Activated CD4-positive, alpha-beta memory T cell treated with anti-CD3 and anti-CD28 coated beads, Interleukin-2, amount 10 ng/mL, durations not matched to agents 7 days and 5 days (primary cell): ENCODE measurements around the gene YWHAQ. TPM values are rescaled to one million over a fixed set of nuclear protein-coding genes. Genes with fewer than 3 reads are reported as not detected.
A peak's percentile ranks its signal among the peaks of the same experiment; 100 is the strongest.

ENCODE experiments used
- CTCF ChIA-PET: fragments of 350-600 bp; sonication (Branson Sonifier 250); formaldehyde crosslinking; loops from one replicate; lab custom pipeline; 2021; ENCODE audit warnings: antibody characterized with exemption, inconsistent platforms; lab: Charles Lee
- POLR2A ChIA-PET: fragments of 350-600 bp; sonication (Branson Sonifier 250); formaldehyde crosslinking; loops from one replicate; lab custom pipeline; 2021; ENCODE audit warnings: antibody characterized with exemption; lab: Charles Lee
- DNase-seq: peaks from one replicate; pipeline ENCODE4 v3.0.0-alpha.2; 2020
- H3K27ac Mint-ChIP-seq: one replicate; pipeline ENCODE4 v1.8.0; 2021; ENCODE audit warnings: mild to moderate bottlenecking, mixed read lengths
- H3K27me3 Mint-ChIP-seq: one replicate; pipeline ENCODE4 v1.8.0; 2021; ENCODE audit warnings: mixed read lengths
- H3K36me3 Mint-ChIP-seq: one replicate; pipeline ENCODE4 v1.8.0; 2021; ENCODE audit warnings: low read depth, mixed read lengths
- H3K4me1 Mint-ChIP-seq: one replicate; pipeline ENCODE4 v1.8.0; 2021; ENCODE audit warnings: mixed read lengths
- H3K4me3 Mint-ChIP-seq: one replicate; pipeline ENCODE4 v1.8.0; 2021; ENCODE audit warnings: mild to moderate bottlenecking, mixed read lengths
- H3K9me3 Mint-ChIP-seq: one replicate; pipeline ENCODE4 v1.8.0; 2021; ENCODE audit warnings: mixed read lengths
- total RNA-seq, 2 experiments: library from RNA; stranded (reverse); gene quantifications; one replicate each; pipeline ENCODE4 v1.2.3, GENCODE V29; 2021

Gene YWHAQ
- total RNA-seq, 2 experiments from 2014 or later, result 335 to 351 TPM

- DNase-seq, result no peak
- H3K4me3 Mint-ChIP-seq, result no peak overlapping the region
- H3K4me1 Mint-ChIP-seq, result peaks cover 32% of the 10 kb centered on the region
- no peaks in the 10 kb centered on the region for H3K9me3 Mint-ChIP-seq
- peak overlapping the region; percentile 74 for H3K27ac Mint-ChIP-seq
- ChIA-PET POLR2A (interaction anchor here (1.0 to 2.3 kb wide), 11 partner anchors 8 to 180 kb away, joined by 3 to 18 read pairs (median 4); partner anchors contain the start of genes ADAM17, TAF1B and YWHAQ), CTCF (interaction anchor here (0.7 to 1.6 kb wide), 3 partner anchors 32 to 72 kb away, joined by 3 to 7 read pairs (median 4); partner anchors contain the start of gene YWHAQ)
- peaks cover under 1% of the 10 kb centered on the region for H3K36me3 Mint-ChIP-seq
- peaks cover 3% of the 10 kb centered on the region for H3K27me3 Mint-ChIP-seq
Measured at GRCh38 chr2:9663008-9663879, 32.4 kb upstream of the YWHAQ start.

- Mint-ChIP-seq H3K4me3 (no peak overlapping the region), H3K27me3 (peaks cover 3% of the 10 kb centered on the region), H3K36me3 (peaks cover 4% of the 10 kb centered on the region), H3K27ac (no peak overlapping the region), H3K9me3 (no peaks in the 10 kb centered on the region), H3K4me1 (peaks cover 50% of the 10 kb centered on the region)
- DNase-seq, result no peak
- CTCF ChIA-PET, result interaction anchor here (0.6 to 1.2 kb wide), 2 partner anchors 38 to 1025 kb away, joined by 3 read pairs; no protein-coding TSS in a partner anchor
- POLR2A ChIA-PET, result interaction anchor here (1.9 to 2.2 kb wide), 2 partner anchors 20 to 42 kb away, joined by 8 read pairs; no protein-coding TSS in a partner anchor
Measured at GRCh38 chr2:9661261-9661660, 30.5 kb upstream of the YWHAQ start.

DNA sequence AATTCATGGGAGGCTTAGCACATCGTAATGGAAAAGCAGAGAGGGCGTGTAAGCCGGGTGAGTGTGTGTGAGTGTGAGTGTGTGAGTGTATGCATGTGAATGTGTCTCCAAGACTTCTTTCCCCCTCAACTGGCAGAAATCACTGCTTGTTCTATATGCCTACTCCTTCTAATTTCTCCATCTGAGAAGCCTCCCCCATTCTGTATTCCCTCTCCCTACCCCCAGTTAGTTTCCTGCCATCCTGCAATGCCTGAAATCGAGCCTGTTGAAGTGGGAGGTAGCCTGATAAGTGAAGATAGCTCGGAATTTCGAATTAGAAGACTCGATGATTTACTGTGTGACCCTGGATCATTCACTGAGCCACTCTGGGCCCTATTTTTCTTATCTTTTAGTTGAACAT lies 30.0 kb upstream of the YWHAQ start:
- Mint-ChIP-seq H3K4me3 (no peak overlapping the region), H3K4me1 (peaks cover 55% of the 10 kb centered on the region), H3K36me3 (peaks cover 4% of the 10 kb centered on the region), H3K27me3 (peaks cover 3% of the 10 kb centered on the region), H3K9me3 (no peaks in the 10 kb centered on the region), H3K27ac (no peak overlapping the region)
- ChIA-PET CTCF (interaction anchor here (0.6 to 1.2 kb wide), 2 partner anchors 38 to 1025 kb away, joined by 3 read pairs; no protein-coding TSS in a partner anchor), POLR2A (interaction anchor here (1.9 to 2.2 kb wide), 2 partner anchors 20 to 42 kb away, joined by 8 read pairs; no protein-coding TSS in a partner anchor)
- no peak for DNase-seq

- no peak for DNase-seq
- no peak overlapping the region for H3K27ac Mint-ChIP-seq
- H3K4me3 Mint-ChIP-seq, result no peak overlapping the region
- ChIA-PET POLR2A (interaction anchor here (1.1 to 2.2 kb wide), 4 partner anchors 21 to 93 kb away, joined by 3 to 8 read pairs (median 6); partner anchors contain the start of gene YWHAQ), CTCF (interaction anchor here (1.2 kb wide), 1 partner anchor 39 kb away, joined by 3 read pairs; no protein-coding TSS in a partner anchor)
- peaks cover 61% of the 10 kb centered on the region for H3K4me1 Mint-ChIP-seq
- H3K27me3 Mint-ChIP-seq, result peaks cover 3% of the 10 kb centered on the region
- peaks cover 4% of the 10 kb centered on the region for H3K36me3 Mint-ChIP-seq
- H3K9me3 Mint-ChIP-seq, result no peaks in the 10 kb centered on the region
Measured at GRCh38 chr2:9660154-9660553, 29.4 kb upstream of the YWHAQ start.

- no peaks in the 10 kb centered on the region for H3K9me3 Mint-ChIP-seq
- no peak overlapping the region for H3K4me3 Mint-ChIP-seq
- H3K36me3 Mint-ChIP-seq, result peaks cover 4% of the 10 kb centered on the region
- CTCF ChIA-PET, result interaction anchor here (1.7 kb wide), 1 partner anchor 10 kb away, joined by 4 read pairs; no protein-coding TSS in a partner anchor
- POLR2A ChIA-PET, result interaction anchor here (1.1 to 5.7 kb wide), 3 partner anchors 27 to 94 kb away, joined by 3 to 110 read pairs (median 4); partner anchors contain the start of gene YWHAQ
- H3K4me1 Mint-ChIP-seq, result peaks cover 68% of the 10 kb centered on the region
- DNase-seq, result no peak
- no peaks in the 10 kb centered on the region for H3K27me3 Mint-ChIP-seq
- no peak overlapping the region for H3K27ac Mint-ChIP-seq
Measured at GRCh38 chr2:9658972-9659371, 28.2 kb upstream of the YWHAQ start.

DNA sequence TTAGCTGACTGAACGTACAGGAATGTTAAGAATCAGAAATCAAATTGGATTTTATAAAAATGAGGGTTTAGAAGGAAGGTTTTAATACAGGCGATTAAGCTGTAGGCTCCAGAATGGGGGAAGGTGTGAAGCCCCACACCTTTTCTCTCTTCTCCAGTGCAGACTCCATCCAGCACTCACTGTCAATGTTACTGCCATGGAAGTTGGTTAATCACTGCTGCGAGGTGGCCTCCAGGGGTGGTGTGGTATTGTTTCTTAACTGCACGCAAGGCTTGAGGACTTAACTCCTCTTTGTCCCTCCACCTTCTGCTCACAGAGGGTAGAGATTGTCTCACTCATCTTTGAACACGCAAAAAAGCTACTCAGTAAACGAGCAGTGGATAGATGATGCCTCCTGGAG lies 26.9 kb upstream of the YWHAQ start:
- Mint-ChIP-seq H3K27ac (no peak overlapping the region), H3K36me3 (peaks cover 4% of the 10 kb centered on the region), H3K27me3 (no peaks in the 10 kb centered on the region), H3K4me3 (no peak overlapping the region), H3K9me3 (no peaks in the 10 kb centered on the region), H3K4me1 (peaks cover 65% of the 10 kb centered on the region)
- no peak for DNase-seq
- POLR2A ChIA-PET, result interaction anchor here (0.6 to 5.7 kb wide), 11 partner anchors 9 to 124 kb away, joined by 3 to 110 read pairs (median 5); partner anchors contain the start of genes ADAM17 and YWHAQ
- CTCF ChIA-PET, result interaction anchor here (1.0 to 1.7 kb wide), 5 partner anchors 9 to 142 kb away, joined by 3 to 4 read pairs (median 3); partner anchors contain the start of gene YWHAQ

DNA sequence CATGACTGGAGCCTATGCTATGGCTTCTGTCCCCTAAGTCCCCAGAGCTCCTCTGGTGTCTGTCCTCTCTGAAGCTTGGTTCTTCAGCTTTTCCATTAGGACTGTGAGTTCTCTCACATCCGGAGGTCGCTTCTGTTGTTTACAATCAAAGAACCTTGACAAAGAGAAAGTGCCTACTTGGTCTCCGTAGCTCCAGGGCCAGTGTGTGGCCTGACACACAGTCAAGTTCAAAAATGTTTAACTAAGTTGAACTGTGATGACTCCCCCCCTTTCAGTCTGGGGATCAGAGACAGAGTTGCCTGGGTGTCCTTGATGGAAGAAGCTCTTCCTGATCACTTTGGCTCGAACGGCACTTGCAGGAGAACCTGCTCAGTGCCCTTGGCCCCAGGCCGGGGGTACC lies 26.3 kb upstream of the YWHAQ start:
- Mint-ChIP-seq H3K36me3 (peaks cover 6% of the 10 kb centered on the region), H3K9me3 (peaks cover 4% of the 10 kb centered on the region), H3K27me3 (no peaks in the 10 kb centered on the region), H3K4me3 (no peak overlapping the region), H3K4me1 (peaks cover 61% of the 10 kb centered on the region), H3K27ac (peak overlapping the region; percentile 96)
- CTCF ChIA-PET, result interaction anchor here (0.9 to 1.7 kb wide), 6 partner anchors 8 to 142 kb away, joined by 3 to 4 read pairs (median 3); partner anchors contain the start of gene YWHAQ
- POLR2A ChIA-PET, result interaction anchor here (0.6 to 5.7 kb wide), 15 partner anchors 20 to 234 kb away, joined by 3 to 110 read pairs (median 5); partner anchors contain the start of genes ADAM17, CPSF3, ITGB1BP1 and YWHAQ
- DNase-seq, result no peak

DNA sequence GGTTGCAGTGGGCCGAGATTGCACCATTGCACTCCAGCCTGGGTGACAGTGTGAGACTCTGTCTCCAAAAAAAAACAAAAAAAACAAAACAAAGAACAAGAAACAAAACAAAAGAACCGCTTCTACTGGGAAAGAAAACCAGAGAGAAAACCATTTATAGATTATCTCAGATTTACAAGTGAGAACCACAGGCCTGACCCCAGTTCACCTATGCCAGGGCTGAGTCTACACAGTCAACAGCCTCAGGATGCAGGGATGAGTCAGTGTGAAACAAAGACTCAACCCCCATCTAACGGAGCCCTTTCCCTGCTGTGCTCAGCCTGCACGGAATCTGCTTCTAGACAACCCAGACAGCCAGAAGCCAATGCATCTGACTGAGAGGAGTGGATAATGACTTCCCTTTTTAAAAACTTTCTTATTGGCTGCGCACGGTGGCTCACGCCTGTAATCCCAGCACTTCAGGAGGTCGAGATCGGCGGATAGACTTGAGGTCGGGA lies 25.5 kb upstream of the YWHAQ start:
- H3K27ac Mint-ChIP-seq, result peak overlapping the region; percentile 96
- POLR2A ChIA-PET, result interaction anchor here (1.2 to 5.7 kb wide), 18 partner anchors 19 to 233 kb away, joined by 3 to 110 read pairs (median 6); partner anchors contain the start of genes ADAM17, CPSF3, ITGB1BP1 and YWHAQ
- H3K9me3 Mint-ChIP-seq, result peaks cover 7% of the 10 kb centered on the region

DNA sequence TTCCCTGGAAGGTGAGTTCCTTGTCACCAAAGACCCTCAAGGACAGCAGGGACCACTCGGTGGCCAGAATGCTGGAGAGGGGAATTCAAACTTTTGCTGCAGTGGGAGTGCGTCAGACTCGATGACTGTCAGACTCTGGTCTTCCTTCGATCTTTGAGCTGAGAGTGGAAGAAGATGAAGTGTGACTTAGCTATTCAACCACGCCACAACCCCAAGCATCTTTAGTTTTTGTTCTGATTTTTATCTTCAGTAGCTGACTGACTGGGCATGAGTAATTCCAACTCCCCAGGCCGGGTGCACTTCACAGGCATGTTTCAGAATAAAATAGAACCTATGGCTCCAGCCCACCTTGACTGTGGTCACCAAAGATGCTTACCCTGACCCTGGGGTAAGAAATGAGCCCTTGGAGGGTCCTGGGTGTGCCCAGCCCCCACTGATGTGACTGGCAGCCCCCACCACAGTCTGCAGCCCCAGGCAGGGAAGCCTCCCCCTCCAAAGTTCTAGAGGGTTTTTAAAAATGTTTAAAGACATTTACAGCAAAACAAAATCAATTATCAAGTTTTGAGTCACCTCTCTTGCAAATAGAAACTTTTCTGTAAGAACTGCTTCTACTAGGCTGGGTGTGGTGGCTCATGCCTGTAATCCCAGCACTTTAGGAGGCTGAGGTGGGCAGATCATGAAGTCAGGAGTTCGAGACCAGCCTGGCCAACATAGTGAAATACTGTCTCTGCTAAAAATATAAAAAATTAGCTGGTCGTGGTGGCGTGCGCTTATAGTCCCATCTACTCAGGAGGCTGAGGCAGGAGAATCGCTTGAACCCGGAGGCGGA lies 24.9 kb upstream of the YWHAQ start:
- CTCF ChIA-PET, result interaction anchor here (0.7 to 1.3 kb wide), 7 partner anchors 9 to 97 kb away, joined by 3 to 9 read pairs (median 4); partner anchors contain the start of gene YWHAQ

More for the DNA sequence above, 25.5 kb upstream of the YWHAQ start:
- Mint-ChIP-seq H3K27me3 (no peaks in the 10 kb centered on the region), H3K36me3 (peaks cover 9% of the 10 kb centered on the region), H3K4me1 (peaks cover 57% of the 10 kb centered on the region), H3K4me3 (peak overlapping the region; percentile 63)
- DNase-seq, result peak; percentile 88
- CTCF ChIA-PET, result interaction anchor here (0.9 to 1.1 kb wide), 2 partner anchors 26 to 47 kb away, joined by 3 read pairs; partner anchors contain the start of gene YWHAQ

GRCh38 chr2:9654452-9655100 lies 23.8 kb upstream of the YWHAQ start:
- no peak for DNase-seq
- Mint-ChIP-seq H3K36me3 (peaks cover 16% of the 10 kb centered on the region), H3K4me3 (peak overlapping the region; percentile 28), H3K27me3 (no peaks in the 10 kb centered on the region), H3K27ac (peak overlapping the region; percentile 96), H3K9me3 (peaks cover 14% of the 10 kb centered on the region), H3K4me1 (peaks cover 67% of the 10 kb centered on the region)
- ChIA-PET CTCF (interaction anchor here (0.9 to 1.3 kb wide), 4 partner anchors 8 to 98 kb away, joined by 3 to 9 read pairs (median 6); partner anchors contain the start of gene YWHAQ), POLR2A (interaction anchor here (0.8 to 5.7 kb wide), 14 partner anchors 9 to 100 kb away, joined by 3 to 110 read pairs (median 10); partner anchors contain the start of genes ADAM17 and YWHAQ)

More for the DNA sequence above, 24.9 kb upstream of the YWHAQ start:
- H3K27ac Mint-ChIP-seq, result peak overlapping the region; percentile 96
- H3K9me3 Mint-ChIP-seq, result peaks cover 11% of the 10 kb centered on the region
- peaks cover 58% of the 10 kb centered on the region for H3K4me1 Mint-ChIP-seq
- H3K36me3 Mint-ChIP-seq, result peaks cover 12% of the 10 kb centered on the region
- POLR2A ChIA-PET, result interaction anchor here (0.7 to 5.7 kb wide), 27 partner anchors 8 to 233 kb away, joined by 3 to 110 read pairs (median 6); partner anchors contain the start of genes ADAM17, CPSF3, ITGB1BP1 and YWHAQ
- H3K27me3 Mint-ChIP-seq, result no peaks in the 10 kb centered on the region
- peak; percentile 72 for DNase-seq
- peak overlapping the region; percentile 63 for H3K4me3 Mint-ChIP-seq
